ENCODE data around the gene OPCML. TPM values are rescaled to one million over a fixed set of nuclear protein-coding genes. Genes with fewer than 3 reads are reported as not detected.

The OPCML gene
- total RNA-seq, 4 donors from 2014 or later = 0.15 TPM; not detected in 3

DNA sequence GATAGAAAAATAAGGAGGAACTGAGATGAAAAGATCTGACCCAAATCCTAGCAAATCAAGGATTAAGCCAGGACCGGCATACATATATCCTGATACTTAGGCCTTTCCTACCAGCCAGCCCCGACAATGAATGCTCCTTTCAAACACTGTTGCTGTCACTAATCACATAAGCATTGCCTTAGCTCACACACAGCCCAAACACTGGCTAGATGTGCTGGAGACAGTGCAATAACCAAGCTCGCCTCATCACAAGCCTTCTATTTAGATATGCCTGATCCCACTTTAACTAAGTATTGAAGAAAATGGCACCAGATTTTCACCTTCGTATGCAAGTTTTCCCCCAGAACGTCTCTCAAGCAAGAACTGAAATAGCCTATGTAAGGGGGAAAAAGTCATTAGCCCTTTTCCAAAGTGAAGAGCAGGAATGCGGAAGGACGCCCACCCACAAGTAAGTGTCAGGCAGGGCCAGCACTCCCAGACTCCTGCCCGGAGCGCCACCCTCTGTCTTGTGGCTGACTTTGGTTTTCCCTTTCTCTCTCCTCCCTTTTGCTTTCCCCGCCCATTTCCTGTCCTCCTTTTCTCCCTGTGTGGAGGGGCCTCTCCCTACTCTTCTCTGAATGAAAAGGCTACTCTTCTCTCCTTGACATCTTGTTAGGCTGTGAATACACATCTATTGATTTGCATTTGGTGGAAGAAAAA, 8.9 kb upstream of the OPCML start:
- no peak overlapping the region for H3K4me3 ChIP-seq
- H3K27ac ChIP-seq = no peak overlapping the region
- DNase-seq (ENCODE audit: low spot score in 2 of 2) = no peak
- H3K36me3 ChIP-seq = no peaks in the 10 kb centered on the region
- no peak for TF ChIP-seq POLR2A (IDR thresholded peaks at IDR 0.05)
- TF ChIP-seq, protein P1, sequence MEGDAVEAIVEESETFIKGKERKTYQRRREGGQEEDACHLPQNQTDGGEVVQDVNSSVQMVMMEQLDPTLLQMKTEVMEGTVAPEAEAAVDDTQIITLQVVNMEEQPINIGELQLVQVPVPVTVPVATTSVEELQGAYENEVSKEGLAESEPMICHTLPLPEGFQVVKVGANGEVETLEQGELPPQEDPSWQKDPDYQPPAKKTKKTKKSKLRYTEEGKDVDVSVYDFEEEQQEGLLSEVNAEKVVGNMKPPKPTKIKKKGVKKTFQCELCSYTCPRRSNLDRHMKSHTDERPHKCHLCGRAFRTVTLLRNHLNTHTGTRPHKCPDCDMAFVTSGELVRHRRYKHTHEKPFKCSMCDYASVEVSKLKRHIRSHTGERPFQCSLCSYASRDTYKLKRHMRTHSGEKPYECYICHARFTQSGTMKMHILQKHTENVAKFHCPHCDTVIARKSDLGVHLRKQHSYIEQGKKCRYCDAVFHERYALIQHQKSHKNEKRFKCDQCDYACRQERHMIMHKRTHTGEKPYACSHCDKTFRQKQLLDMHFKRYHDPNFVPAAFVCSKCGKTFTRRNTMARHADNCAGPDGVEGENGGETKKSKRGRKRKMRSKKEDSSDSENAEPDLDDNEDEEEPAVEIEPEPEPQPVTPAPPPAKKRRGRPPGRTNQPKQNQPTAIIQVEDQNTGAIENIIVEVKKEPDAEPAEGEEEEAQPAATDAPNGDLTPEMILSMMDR (IDR thresholded peaks at IDR 0.05) = no peak
- TF ChIP-seq POLR2AphosphoS5 (IDR thresholded peaks at IDR 0.05) = no peak
- TF ChIP-seq EP300 (IDR thresholded peaks at IDR 0.05) = no peak
- H3K9me3 ChIP-seq = no peaks in the 10 kb centered on the region
- 68% methylated on average over 10 of the region's 10 CpGs for WGBS
- H3K4me1 ChIP-seq = no peaks in the 10 kb centered on the region
- H3K27me3 ChIP-seq = no peaks in the 10 kb centered on the region

DNA sequence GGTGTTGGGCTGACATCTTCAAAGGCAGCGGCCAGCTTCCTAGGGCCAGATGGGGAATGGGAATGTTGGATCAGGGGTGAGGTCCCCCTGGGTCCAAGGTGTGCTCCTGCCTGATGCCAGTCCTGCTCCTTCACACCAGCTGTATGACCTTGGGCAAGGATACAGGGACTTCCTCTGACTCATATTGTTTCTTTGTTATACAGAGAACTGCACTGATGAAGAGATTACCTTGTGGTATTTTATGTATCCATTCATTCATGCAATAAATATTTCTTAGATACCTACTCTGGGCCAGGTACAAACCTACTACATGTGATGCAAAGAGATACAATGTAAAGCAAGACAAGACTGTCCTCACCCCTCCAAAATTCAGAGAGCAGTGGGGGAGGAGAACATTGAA, 3.9 kb upstream of the OPCML start:
- Histone ChIP-seq H3K27me3 (peaks cover 23% of the 10 kb centered on the region), H3K9me3 (no peaks in the 10 kb centered on the region), H3K4me3 (no peak overlapping the region), H3K4me1 (no peaks in the 10 kb centered on the region), H3K27ac (no peak overlapping the region), H3K36me3 (no peaks in the 10 kb centered on the region)
- DNase-seq (ENCODE audit: low spot score in 2 of 2) = no peak
- WGBS = 93% methylated on average over 1 of the region's 1 CpG
- TF ChIP-seq, protein P1 (IDR thresholded peaks at IDR 0.05) = no peak
- no peak for TF ChIP-seq POLR2AphosphoS5 (IDR thresholded peaks at IDR 0.05)
- TF ChIP-seq EP300 (IDR thresholded peaks at IDR 0.05) = no peak
- no peak for TF ChIP-seq POLR2A (IDR thresholded peaks at IDR 0.05)

DNA sequence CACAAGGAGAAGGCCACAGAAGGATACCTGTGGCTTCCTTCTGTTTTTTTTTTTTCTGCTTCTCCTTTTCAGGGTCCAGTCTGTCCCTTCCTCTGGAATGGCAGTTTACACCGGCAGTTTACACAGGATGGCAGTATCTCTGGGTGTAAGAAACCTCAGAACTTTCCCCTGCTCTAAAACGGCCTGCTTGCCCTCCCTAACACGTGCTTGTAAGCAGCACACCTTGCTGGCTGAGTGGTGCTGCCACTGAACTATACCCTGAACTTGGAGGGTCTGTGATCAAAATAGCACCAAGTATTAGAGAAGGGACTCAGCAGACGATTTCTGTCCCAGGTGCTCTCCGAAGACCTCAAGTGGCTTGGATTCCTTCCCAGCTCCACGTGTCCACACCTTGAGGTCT, 904 bp upstream of the OPCML start:
- no peak for DNase-seq (ENCODE audit: low spot score in 2 of 2)
- H3K9me3 ChIP-seq = no peaks in the 10 kb centered on the region
- H3K4me3 ChIP-seq = no peak overlapping the region
- H3K36me3 ChIP-seq = no peaks in the 10 kb centered on the region
- 57% methylated on average over 6 of the region's 6 CpGs for WGBS
- H3K27ac ChIP-seq = no peak overlapping the region
- TF ChIP-seq, protein P1 (IDR thresholded peaks at IDR 0.05) = no peak
- TF ChIP-seq POLR2AphosphoS5 (IDR thresholded peaks at IDR 0.05) (no peak), POLR2A (IDR thresholded peaks at IDR 0.05) (no peak), EP300 (IDR thresholded peaks at IDR 0.05) (no peak)
- no peaks in the 10 kb centered on the region for H3K4me1 ChIP-seq
- H3K27me3 ChIP-seq = peaks cover 51% of the 10 kb centered on the region

DNA sequence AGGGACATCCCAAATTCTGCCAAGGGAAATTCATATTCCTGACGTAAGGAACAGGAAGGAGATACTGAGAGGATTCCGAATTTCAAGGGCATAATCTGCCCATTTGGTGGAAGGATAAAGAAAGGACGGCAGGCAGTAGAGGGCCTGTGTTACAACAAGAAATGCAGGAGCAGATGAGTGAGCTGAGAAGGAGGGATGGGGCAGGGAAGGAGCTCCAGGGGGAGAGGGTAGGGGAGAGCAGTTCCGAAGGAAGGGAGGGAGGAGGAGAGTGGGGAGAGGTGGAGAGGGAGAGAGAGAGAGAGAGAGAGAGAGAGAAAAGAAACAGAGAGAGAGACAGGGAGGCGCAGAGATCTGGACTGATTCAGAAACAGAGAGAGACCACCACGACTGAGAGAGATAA, 843 bp downstream of the OPCML start:
- WGBS = 9% methylated on average over 6 of the region's 6 CpGs

DNA sequence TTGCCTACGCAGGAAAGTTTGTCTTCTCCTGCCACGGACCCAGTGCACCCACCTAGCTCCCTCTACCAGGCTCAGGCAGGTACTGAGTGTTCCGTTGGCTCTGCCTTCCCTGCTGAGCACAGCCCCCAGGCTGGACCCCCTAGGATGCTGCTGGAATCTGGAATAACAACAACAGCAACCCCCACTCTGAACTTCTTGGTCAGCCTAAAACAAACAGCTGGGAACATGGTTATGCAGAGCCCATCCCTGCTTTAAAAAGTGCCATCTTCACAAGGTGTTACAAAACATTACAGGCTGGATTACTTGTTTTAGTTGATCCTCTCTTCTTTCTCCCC, 1.8 kb downstream of the OPCML start:
- no peaks in the 10 kb centered on the region for H3K4me1 ChIP-seq
- TF ChIP-seq EP300 (IDR thresholded peaks at IDR 0.05) (no peak), POLR2AphosphoS5 (IDR thresholded peaks at IDR 0.05) (no peak), POLR2A (IDR thresholded peaks at IDR 0.05) (no peak)
- TF ChIP-seq, protein P1 (IDR thresholded peaks at IDR 0.05) = no peak
- no CpG with 5 or more reads among the region's 3 CpGs for WGBS
- H3K27ac ChIP-seq = no peak overlapping the region
- DNase-seq (ENCODE audit: low spot score in 2 of 2) = no peak
- no peaks in the 10 kb centered on the region for H3K36me3 ChIP-seq
- peaks cover 56% of the 10 kb centered on the region for H3K27me3 ChIP-seq
- no peak overlapping the region for H3K4me3 ChIP-seq
- no peaks in the 10 kb centered on the region for H3K9me3 ChIP-seq

More for the DNA sequence above, 843 bp downstream of the OPCML start:
- Histone ChIP-seq H3K4me3 (no peak overlapping the region), H3K27ac (no peak overlapping the region), H3K27me3 (peaks cover 56% of the 10 kb centered on the region), H3K9me3 (no peaks in the 10 kb centered on the region), H3K4me1 (no peaks in the 10 kb centered on the region), H3K36me3 (no peaks in the 10 kb centered on the region)
- TF ChIP-seq, protein P1 (IDR thresholded peaks at IDR 0.05) = no peak
- TF ChIP-seq POLR2A (IDR thresholded peaks at IDR 0.05) (no peak), EP300 (IDR thresholded peaks at IDR 0.05) (no peak), POLR2AphosphoS5 (IDR thresholded peaks at IDR 0.05) (no peak)
- no peak for DNase-seq (ENCODE audit: low spot score in 2 of 2)

Measured in suprapubic skin (tissue), 4 donors.